ENCODE measurements around the gene SPDYE3.

Gene SPDYE3

GRCh38 chr7:100369105-100369504 lies 61.6 kb downstream of the SPDYE3 start:
- H3K4me1 ChIP-seq (ENCODE audit: control insufficient read depth, insufficient read depth, low read length) = peaks cover 5% of the 10 kb centered on the region
- H3K36me3 ChIP-seq (ENCODE audit: control insufficient read depth, insufficient read depth, low read length) = peaks cover 8% of the 10 kb centered on the region
- H3K9me3 ChIP-seq (ENCODE audit: control insufficient read depth, insufficient read depth, low read length) = no peaks in the 10 kb centered on the region
- no peak overlapping the region for H3K4me3 ChIP-seq (ENCODE audit: low read depth, low read length)
- H3K9ac ChIP-seq (ENCODE audit: low read depth, low read length) = no peak overlapping the region
- H3K27me3 ChIP-seq (ENCODE audit: control insufficient read depth, insufficient read depth, low read length) = no peaks in the 10 kb centered on the region

- H3K27me3 ChIP-seq (ENCODE audit: control insufficient read depth, insufficient read depth, low read length) = no peaks in the 10 kb centered on the region
- H3K9ac ChIP-seq (ENCODE audit: low read depth, low read length) = no peak overlapping the region
- peaks cover 5% of the 10 kb centered on the region for H3K4me1 ChIP-seq (ENCODE audit: control insufficient read depth, insufficient read depth, low read length)
Observed at GRCh38 chr7:100370303-100370702, 62.8 kb downstream of the SPDYE3 start.

DNA sequence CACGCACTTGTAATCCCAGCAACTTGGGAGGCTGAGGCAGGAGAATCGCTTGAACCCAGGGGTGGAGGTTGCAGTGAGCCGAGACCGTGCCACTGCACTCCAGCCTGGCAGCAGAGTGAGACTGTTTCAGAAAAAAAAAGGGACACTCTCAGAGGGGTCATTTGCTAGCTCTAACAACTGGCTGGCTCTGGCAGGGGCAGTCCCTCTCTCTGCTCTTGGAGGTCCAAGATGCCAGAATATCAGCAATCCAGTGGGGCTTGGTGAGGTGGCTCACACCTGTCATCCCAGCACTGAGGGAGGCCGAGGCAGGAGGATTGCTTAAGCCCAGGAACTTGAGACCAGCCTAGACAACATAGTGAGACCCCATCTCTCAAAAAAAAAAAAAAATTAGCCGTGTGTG lies 63.2 kb downstream of the SPDYE3 start:
- Histone ChIP-seq H3K9ac (ENCODE audit: low read depth, low read length) (no peak overlapping the region), H3K4me3 (ENCODE audit: low read depth, low read length) (no peak overlapping the region), H3K9me3 (ENCODE audit: control insufficient read depth, insufficient read depth, low read length) (no peaks in the 10 kb centered on the region), H3K27me3 (ENCODE audit: control insufficient read depth, insufficient read depth, low read length) (no peaks in the 10 kb centered on the region), H3K36me3 (ENCODE audit: control insufficient read depth, insufficient read depth, low read length) (peaks cover 5% of the 10 kb centered on the region), H3K4me1 (ENCODE audit: control insufficient read depth, insufficient read depth, low read length) (peaks cover 5% of the 10 kb centered on the region)

More at GRCh38 chr7:100370303-100370702, 62.8 kb downstream of the SPDYE3 start:
- Histone ChIP-seq H3K9me3 (ENCODE audit: control insufficient read depth, insufficient read depth, low read length) (no peaks in the 10 kb centered on the region), H3K36me3 (ENCODE audit: control insufficient read depth, insufficient read depth, low read length) (peaks cover 5% of the 10 kb centered on the region), H3K4me3 (ENCODE audit: low read depth, low read length) (no peak overlapping the region)

DNA sequence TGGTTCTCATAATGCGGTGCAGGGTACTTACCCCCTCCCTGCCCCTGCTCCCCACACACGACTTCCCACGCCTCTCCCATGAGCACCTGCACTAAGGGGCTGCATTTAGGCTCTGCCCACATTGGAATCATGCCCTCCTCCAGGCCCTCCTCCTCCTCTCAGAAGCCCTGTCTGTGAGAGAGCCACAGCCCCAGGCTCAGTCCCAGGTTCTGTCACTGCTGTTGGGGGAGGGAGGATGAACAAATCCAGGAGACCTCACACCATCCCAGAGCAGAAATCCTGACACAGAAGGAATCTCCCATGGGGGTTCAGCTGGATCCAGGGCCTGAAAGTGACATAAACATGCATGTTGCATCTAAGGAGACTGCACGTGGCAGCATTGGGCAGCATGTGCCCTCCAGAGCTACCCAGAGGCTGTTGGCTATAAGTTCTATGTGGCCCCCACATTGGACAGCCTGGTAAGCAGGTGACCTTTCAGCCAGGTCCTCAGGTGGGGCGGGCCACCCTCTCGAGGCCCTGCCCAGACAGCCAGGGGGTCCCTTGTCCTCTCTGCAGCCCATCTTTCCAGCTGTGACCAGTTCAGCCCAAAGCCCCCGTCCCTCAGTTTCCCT lies 64.2 kb downstream of the SPDYE3 start:
- Histone ChIP-seq H3K27me3 (ENCODE audit: control insufficient read depth, insufficient read depth, low read length) (no peaks in the 10 kb centered on the region), H3K4me1 (ENCODE audit: control insufficient read depth, insufficient read depth, low read length) (peaks cover 5% of the 10 kb centered on the region), H3K36me3 (ENCODE audit: control insufficient read depth, insufficient read depth, low read length) (peaks cover 5% of the 10 kb centered on the region), H3K4me3 (ENCODE audit: low read depth, low read length) (no peak overlapping the region), H3K9ac (ENCODE audit: low read depth, low read length) (no peak overlapping the region), H3K9me3 (ENCODE audit: control insufficient read depth, insufficient read depth, low read length) (no peaks in the 10 kb centered on the region)

Measured in iPS-15b (cell line).